Stomach (tissue), 9 donors: ENCODE data around the gene KRT4. TPM values are rescaled to one million over a fixed set of nuclear protein-coding genes. Genes with fewer than 3 reads are reported as not detected.

Experiments used
- DNase-seq, 2 donors: peaks; one replicate each; pipeline versions ENCODE4 v3.0.0 to v3.0.0-alpha.2; 2013 to 2019
- H3K27ac ChIP-seq, 5 donors: fragments of 200-600 bp in 4 of 5; sonication (generic) in 4 of 5; one replicate each; pipeline ENCODE4 v1.5.1; 2013 to 2019; ENCODE audit warnings: mild to moderate bottlenecking in 1 of 5, moderate library complexity in 1 of 5
- H3K27me3 ChIP-seq, 3 donors: fragments of 200-600 bp; sonication (generic); one replicate each; pipeline ENCODE4 v1.5.1; 2017 to 2019; ENCODE audit warnings: mixed run types in 1 of 3
- H3K36me3 ChIP-seq, 4 donors: fragments of 200-600 bp; sonication (generic); 1 replicate in 3 of 4; 2 replicates in 1 of 4; pipeline ENCODE4 v1.5.1; 2016 to 2019
- H3K4me1 ChIP-seq, 4 donors: fragments of 200-600 bp; sonication (generic); one replicate each; pipeline ENCODE4 v1.5.1; 2016 to 2019
- H3K4me3 ChIP-seq, 4 donors: fragments of 200-600 bp; sonication (generic) in 3 of 4; one replicate each; pipeline ENCODE4 v1.5.1; 2016 to 2019; ENCODE audit warnings: mild to moderate bottlenecking in 1 of 4
- H3K9me3 ChIP-seq, 4 donors: fragments of 200-600 bp; sonication (generic); one replicate each; pipeline ENCODE4 v1.5.1; 2016 to 2019
- EP300 ChIP-seq: sonication (generic); formaldehyde crosslinking; IDR thresholded peaks from one replicate; pipeline ENCODE4 v1.6.1; 2017; ENCODE audit warnings: antibody characterized with exemption
- POLR2A ChIP-seq, 4 donors: fragments of 450-650 bp; IDR thresholded peaks; one replicate each; pipeline ENCODE4 v1.6.1; 2016; ENCODE audit warnings: antibody characterized with exemption in 4 of 4, control low read depth in 2 of 4, mild to moderate bottlenecking in 1 of 4, moderate library complexity in 1 of 4
- POLR2AphosphoS5 ChIP-seq, 3 donors: sonication (generic); formaldehyde crosslinking; IDR thresholded peaks; one replicate each; pipeline ENCODE4 v1.6.1; 2016; ENCODE audit warnings: antibody characterized with exemption in 3 of 3
- WGBS, 5 donors: extraction: QIAGEN DNeasy Blood & Tissue Kit in 3 of 5; methylation state at CpG; one replicate each; pipeline versions ENCODE4 v1.1.5 to v1.1.7; 2013 to 2018; 5-methylcytosine and 5-hydroxymethylcytosine counted together
- intact Hi-C: fragments of 100-400 bp; cut with DNase I; formaldehyde crosslinking; loops from one replicate; pipeline ENCODE4 v1.15.1; 2023; ENCODE audit warnings: low total_unique reads
- polyA plus RNA-seq, 3 donors: library from polyadenylated mRNA; stranded (reverse); fragments of 200-250 nt; gene quantifications; one replicate each; pipeline ENCODE4 v1.2.3, GENCODE V29; 2013
- total RNA-seq, 5 donors: library from RNA; depleted of rRNA; stranded (reverse); fragments of >200 nt; gene quantifications; one replicate each; pipeline versions ENCODE4 v1.1.0 to v1.2.3, GENCODE V29; 2014 to 2016
- TF ChIP-seq, protein P1 (sequence below), 7 experiments: fragments of 450-650 bp in 4 of 7; fragments of 200-600 bp in 3 of 7; sonication (generic) in 3 of 7; IDR thresholded peaks; one replicate each; pipeline ENCODE4 v1.5.1; 2016 to 2019; ENCODE audit warnings: antibody characterized with exemption in 7 of 7, control low read depth in 2 of 7, mild to moderate bottlenecking in 1 of 7
- donor health status: healthy with polysubstance abuse.
- donor health status: Bipolar disorder and iron deficiency.
- donor health status: healthy.

The KRT4 gene
- total and polyA plus RNA-seq, 8 donors, result 5.1 to 2,693 (median 11.2) TPM; not detected in 4

GRCh38 chr12:52815161-52815560, 1.2 kb upstream of the KRT4 start:
- Histone ChIP-seq H3K9me3 (no peaks in the 10 kb centered on the region), H3K4me1 (peaks cover 0 to 12% (median 7%) of the 10 kb centered on the region in 4 donors), H3K36me3 (no peaks in the 10 kb centered on the region), H3K27me3 (peaks cover 0 to 31% (median 8%) of the 10 kb centered on the region in 3 donors), H3K27ac (no peak overlapping the region), H3K4me3 (no peak overlapping the region)
- intact Hi-C loops, result no loop called here
- TF ChIP-seq, protein P1, sequence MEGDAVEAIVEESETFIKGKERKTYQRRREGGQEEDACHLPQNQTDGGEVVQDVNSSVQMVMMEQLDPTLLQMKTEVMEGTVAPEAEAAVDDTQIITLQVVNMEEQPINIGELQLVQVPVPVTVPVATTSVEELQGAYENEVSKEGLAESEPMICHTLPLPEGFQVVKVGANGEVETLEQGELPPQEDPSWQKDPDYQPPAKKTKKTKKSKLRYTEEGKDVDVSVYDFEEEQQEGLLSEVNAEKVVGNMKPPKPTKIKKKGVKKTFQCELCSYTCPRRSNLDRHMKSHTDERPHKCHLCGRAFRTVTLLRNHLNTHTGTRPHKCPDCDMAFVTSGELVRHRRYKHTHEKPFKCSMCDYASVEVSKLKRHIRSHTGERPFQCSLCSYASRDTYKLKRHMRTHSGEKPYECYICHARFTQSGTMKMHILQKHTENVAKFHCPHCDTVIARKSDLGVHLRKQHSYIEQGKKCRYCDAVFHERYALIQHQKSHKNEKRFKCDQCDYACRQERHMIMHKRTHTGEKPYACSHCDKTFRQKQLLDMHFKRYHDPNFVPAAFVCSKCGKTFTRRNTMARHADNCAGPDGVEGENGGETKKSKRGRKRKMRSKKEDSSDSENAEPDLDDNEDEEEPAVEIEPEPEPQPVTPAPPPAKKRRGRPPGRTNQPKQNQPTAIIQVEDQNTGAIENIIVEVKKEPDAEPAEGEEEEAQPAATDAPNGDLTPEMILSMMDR (IDR thresholded peaks at IDR 0.05), result no peak
- TF ChIP-seq POLR2A (IDR thresholded peaks at IDR 0.05) (no peak), EP300 (no peak), POLR2AphosphoS5 (IDR thresholded peaks at IDR 0.05) (no peak)
- 89 to 94% (median 91%) methylated on average over 4 of the region's 4 CpGs for WGBS, 5 donors
- DNase-seq, result no peak

- intact Hi-C loops, result no loop called here
- WGBS, 5 donors, result 37 to 74% (median 46%) methylated on average over 4 of the region's 4 CpGs
- Histone ChIP-seq H3K4me1 (peaks cover 0 to 12% (median 7%) of the 10 kb centered on the region in 4 donors), H3K9me3 (no peaks in the 10 kb centered on the region), H3K27ac (no peak overlapping the region), H3K27me3 (peaks cover 0 to 27% (median 8%) of the 10 kb centered on the region in 3 donors), H3K4me3 (no peak overlapping the region), H3K36me3 (no peaks in the 10 kb centered on the region)
- DNase-seq, result no peak
- TF ChIP-seq, protein P1 (IDR thresholded peaks at IDR 0.05), result no peak
- no peak for TF ChIP-seq POLR2AphosphoS5 (IDR thresholded peaks at IDR 0.05)
- no peak for TF ChIP-seq POLR2A (IDR thresholded peaks at IDR 0.05)
- no peak for TF ChIP-seq EP300
These were observed 817 bp upstream of the KRT4 start for GRCh38 chr12:52814710-52815155.

- 76 to 92% (median 88%) methylated on average over 3 to 10 of the region's 10 CpGs for WGBS, 5 donors
These were observed 605 bp downstream of the KRT4 start for GRCh38 chr12:52813203-52813819.

DNA sequence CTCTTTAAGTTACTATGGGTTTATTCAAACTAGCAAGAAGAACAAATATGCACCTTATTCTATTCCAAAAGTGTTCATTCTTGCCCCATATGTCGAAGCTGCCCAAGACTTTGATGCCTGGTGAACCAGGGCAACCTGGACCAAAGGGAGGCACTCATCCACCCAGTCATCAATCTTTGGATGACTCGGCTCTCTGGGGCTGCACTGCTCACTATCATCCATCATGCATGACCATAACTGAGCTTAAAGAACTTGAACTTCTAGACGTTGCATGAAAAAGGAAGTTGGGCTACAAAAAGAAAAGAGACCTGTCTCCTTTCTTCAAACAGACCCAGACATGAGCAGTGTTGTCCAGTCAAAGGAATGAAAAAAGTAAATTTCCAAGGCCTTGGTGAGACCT, 1.2 kb downstream of the KRT4 start:
- 59 to 74% (median 70%) methylated on average over 3 of the region's 3 CpGs for WGBS, 5 donors
- peaks cover 0 to 12% (median 7%) of the 10 kb centered on the region in 4 donors for H3K4me1 ChIP-seq
- H3K36me3 ChIP-seq, result no peaks in the 10 kb centered on the region
- intact Hi-C loops, result no loop called here
- H3K9me3 ChIP-seq, result no peaks in the 10 kb centered on the region
- H3K4me3 ChIP-seq, result no peak overlapping the region
- no peak for DNase-seq
- no peak overlapping the region for H3K27ac ChIP-seq
- TF ChIP-seq EP300 (no peak), POLR2A (IDR thresholded peaks at IDR 0.05) (no peak), POLR2AphosphoS5 (IDR thresholded peaks at IDR 0.05) (no peak)
- TF ChIP-seq, protein P1 (IDR thresholded peaks at IDR 0.05), result no peak
- peaks cover 0 to 18% (median 0%) of the 10 kb centered on the region in 3 donors for H3K27me3 ChIP-seq

More at GRCh38 chr12:52813203-52813819, 605 bp downstream of the KRT4 start:
- DNase-seq, result no peak
- Histone ChIP-seq H3K27ac (no peak overlapping the region), H3K4me1 (peaks cover 0 to 12% (median 7%) of the 10 kb centered on the region in 4 donors), H3K27me3 (peaks cover 0 to 16% (median 0%) of the 10 kb centered on the region in 3 donors), H3K36me3 (no peaks in the 10 kb centered on the region), H3K9me3 (no peaks in the 10 kb centered on the region), H3K4me3 (no peak overlapping the region)
- TF ChIP-seq POLR2AphosphoS5 (IDR thresholded peaks at IDR 0.05) (no peak), EP300 (no peak), POLR2A (IDR thresholded peaks at IDR 0.05) (no peak)
- TF ChIP-seq, protein P1 (IDR thresholded peaks at IDR 0.05), result no peak
- intact Hi-C loops, result no loop called here
